GM12801 (cell line): ENCODE measurements around the gene MED27.

Source experiments
- TF ChIP-seq, protein P1 (sequence below): IDR thresholded peaks from one replicate; pipeline ENCODE4 v1.5.1; 2011; ENCODE audit warnings: control low read depth; ENCODE audit not compliant: insufficient read length; ENCODE audit errors: extremely low read depth

MED27 gene, protein sequence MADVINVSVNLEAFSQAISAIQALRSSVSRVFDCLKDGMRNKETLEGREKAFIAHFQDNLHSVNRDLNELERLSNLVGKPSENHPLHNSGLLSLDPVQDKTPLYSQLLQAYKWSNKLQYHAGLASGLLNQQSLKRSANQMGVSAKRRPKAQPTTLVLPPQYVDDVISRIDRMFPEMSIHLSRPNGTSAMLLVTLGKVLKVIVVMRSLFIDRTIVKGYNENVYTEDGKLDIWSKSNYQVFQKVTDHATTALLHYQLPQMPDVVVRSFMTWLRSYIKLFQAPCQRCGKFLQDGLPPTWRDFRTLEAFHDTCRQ

DNA sequence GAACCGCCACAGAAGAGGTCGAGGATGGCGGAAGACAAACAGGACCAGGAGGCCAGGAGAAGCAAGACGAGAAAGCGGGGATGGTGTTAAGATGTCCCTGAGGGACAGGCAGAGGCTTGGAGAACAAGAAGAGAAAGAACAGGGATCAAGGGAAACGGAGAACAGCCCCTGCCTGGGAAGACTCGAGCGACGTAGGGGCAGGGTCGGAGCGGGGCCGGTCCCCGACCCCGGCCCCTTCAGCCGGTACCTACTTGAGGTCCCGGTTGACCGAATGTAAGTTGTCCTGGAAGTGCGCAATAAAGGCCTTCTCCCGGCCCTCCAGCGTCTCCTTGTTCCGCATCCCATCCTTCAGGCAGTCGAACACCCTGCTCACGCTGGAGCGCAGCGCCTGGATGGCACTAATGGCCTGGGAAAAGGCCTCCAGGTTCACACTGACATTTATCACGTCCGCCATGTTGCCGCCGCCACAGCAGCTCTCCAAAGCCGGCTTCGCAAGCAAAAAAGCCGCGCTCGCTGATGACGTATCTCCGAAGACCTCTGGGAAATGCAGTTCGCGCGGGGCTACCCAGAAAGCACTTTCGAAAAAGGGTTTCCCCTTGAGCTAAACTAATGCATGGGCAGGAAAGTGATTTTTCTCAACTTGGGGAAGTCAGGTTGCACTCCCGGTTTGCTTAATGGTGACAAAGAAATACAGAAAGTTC lies at the start of gene MED27:
Gene MED27 (minus strand): TSS at position 477 of the 701 bp plus-strand sequence. CDS start 23 bp downstream, at position 454.
- TF ChIP-seq, protein P1, sequence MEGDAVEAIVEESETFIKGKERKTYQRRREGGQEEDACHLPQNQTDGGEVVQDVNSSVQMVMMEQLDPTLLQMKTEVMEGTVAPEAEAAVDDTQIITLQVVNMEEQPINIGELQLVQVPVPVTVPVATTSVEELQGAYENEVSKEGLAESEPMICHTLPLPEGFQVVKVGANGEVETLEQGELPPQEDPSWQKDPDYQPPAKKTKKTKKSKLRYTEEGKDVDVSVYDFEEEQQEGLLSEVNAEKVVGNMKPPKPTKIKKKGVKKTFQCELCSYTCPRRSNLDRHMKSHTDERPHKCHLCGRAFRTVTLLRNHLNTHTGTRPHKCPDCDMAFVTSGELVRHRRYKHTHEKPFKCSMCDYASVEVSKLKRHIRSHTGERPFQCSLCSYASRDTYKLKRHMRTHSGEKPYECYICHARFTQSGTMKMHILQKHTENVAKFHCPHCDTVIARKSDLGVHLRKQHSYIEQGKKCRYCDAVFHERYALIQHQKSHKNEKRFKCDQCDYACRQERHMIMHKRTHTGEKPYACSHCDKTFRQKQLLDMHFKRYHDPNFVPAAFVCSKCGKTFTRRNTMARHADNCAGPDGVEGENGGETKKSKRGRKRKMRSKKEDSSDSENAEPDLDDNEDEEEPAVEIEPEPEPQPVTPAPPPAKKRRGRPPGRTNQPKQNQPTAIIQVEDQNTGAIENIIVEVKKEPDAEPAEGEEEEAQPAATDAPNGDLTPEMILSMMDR: no peak

DNA sequence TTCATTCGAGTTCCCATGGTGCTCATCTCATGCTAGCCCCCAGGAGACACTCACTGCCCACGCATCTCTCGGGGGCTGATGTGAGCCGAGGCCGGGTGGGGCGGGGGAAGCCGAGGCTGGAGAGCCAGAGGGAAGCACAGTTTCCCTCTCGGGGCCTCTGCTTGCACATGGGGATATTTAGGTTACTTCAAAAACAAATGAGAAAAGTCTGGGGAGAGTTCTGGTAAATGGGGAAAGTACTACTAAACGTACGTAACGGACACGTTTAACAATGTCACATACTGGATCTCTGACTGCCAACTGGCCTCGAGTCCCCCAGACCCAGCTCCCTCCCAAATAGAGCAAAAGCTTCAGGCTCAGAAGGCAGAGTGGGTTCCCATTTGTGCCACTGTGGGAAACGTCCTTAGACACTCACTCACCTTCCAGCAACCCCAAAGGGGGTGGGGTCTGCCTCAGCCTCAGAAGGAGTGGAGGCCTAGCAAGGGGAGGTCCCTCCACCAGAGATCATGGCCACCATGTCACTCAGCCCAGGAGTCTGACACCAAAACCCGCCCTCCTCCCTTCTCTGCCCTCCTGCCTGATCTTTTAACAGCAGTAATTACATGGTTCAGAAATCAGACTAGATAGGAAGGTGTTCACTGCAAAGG lies 48.3 kb upstream of the MED27 start:
- TF ChIP-seq, protein P1: no peak

DNA sequence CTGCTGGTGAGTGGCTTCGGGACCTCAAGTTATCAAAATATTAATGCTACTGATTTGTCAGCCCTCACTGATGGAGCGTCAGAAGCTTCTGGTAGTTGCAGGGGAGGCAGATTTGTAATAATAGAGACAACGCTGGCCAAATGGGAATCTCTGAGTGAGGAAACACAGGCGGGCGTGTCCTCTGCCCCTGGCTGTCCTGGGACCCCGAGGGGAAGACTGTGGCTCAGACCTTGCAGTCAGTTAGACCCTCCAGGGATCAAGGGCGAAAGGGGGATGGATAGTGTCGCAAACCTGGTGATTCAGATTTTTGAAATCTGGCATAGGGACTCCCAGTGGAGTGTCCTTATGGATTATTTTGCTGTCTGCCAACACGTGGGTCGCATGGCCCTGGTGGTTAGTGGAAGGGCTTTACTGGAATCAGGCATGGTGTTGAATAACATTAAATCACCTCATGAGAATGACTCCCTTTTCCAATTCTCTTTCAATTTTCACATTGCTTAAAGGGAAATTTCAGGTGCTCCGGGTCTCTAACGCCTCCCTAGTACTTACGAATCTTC lies 47.1 kb upstream of the MED27 start:
- TF ChIP-seq, protein P1: no peak

DNA sequence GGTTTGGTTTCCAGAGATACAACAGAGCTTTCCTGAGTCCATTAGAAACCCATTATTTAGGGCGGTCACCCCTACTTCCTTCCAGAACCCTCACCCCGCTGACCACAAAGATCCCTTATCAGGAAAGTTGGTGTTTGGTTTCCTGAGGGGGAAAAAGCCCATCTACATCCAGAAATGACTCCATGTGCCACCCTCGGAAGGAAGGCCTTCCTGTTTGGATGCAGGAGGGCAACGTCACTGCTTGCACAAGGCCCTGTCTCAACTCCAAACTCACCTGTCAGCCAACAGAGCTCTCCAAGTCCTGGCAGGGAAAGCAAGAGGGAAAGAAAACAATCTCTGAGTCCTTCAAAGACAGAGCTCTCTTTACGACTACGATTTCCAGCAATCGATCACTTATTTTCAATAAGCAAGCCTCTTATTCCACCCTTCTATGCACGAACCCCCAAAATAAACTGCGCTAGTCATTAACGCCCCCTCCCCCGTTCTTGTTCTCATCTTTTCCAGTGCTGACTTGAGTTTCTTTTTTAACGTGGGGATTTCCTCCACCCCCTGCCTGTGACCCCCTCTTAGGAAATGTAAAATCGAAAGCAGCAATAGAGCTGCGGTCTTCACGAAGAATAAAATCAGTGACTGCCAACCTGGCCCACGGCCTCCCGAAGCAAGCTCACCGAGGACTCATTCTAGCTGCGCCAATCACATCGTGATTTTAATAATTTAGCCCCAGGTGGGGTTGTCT lies 46.4 kb upstream of the MED27 start:
- TF ChIP-seq, protein P1: no peak

DNA sequence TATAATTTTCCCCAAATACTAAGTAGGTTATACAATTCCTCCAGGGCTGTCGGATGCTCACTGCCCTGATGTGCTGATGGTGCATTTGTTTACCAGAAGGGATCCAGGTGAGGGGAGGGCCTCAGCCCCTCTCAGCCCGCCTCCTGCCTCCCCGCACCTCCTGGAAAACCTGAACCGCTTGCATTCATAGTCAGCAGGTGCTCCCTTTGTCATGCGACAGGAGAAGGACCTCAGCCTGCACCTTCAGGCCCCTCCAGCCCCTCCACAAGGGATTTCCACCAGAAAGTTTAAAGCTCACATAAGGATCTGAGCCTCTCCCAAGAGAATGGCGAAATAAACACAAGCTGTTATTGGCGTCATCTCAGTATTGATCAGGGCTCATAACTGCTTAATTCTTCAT lies 45.7 kb upstream of the MED27 start:
- TF ChIP-seq, protein P1: no peak

DNA sequence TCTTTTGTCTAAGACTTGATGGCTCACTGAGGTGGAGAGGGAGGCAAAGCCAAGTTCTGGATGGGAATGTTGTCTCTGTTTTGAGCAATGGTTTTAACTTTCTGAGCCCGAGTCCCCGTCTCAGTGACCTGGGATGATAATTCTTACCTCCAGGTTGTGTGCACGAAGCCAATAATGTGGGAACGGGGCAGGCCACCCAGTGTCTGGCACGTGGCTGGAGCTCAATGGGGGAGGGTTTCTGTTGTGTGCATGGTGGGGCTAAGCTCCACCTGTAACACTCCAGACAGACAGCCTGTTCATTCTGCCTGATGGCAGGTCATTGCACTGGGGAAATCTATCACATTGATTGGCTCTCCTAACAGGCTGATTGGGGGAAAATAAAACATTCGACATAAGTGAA lies 45.1 kb upstream of the MED27 start:
- TF ChIP-seq, protein P1: no peak
